ENCODE measurements around the gene GRN.
A peak's percentile ranks its signal among the peaks of the same experiment; 100 is the strongest.

DNA sequence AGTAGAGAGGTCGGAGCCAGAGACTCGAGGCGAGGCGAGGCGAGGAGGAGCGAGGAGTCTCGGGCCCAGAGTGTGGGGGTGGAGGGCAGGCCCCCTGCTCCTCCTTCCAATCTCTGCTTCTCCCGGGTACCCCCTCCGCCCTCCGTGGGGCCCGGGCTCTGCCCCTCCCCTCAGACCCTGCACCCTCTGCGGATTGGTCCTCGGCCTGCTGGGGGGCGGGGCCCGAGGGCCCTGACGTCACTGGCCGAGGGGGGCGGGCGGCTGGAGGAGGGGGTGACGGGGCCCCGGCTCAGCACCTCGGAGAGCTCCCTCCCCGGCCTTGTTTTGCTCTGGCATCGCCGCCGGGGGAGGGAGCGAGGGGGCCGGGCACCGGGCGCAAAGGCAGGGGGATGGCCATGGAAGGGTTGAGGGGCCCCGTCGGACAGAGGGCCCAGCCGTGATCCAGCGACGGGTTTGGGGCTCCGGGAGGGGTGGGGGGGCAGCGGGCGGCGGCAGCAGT is 36.7 kb upstream of the GRN start, which contains the start of gene RUNDC3A:
- TF ChIP-seq POLR2A (IDR thresholded peaks at IDR 0.05; ENCODE audit: low read depth, low read length) (no peak), EZH2 (IDR thresholded peaks at IDR 0.05; ENCODE audit: borderline replicate concordance, low read depth, low read length, severe bottlenecking) (peak; percentile 17), FOS (IDR thresholded peaks at IDR 0.05; ENCODE audit: borderline replicate concordance, insufficient read depth, low read length) (no peak), GATA2 (IDR thresholded peaks at IDR 0.05; ENCODE audit: insufficient read depth, insufficient read length, low read depth, low read length) (no peak), POLR2AphosphoS5 (IDR thresholded peaks at IDR 0.05; ENCODE audit: insufficient read depth, low read depth, low read length) (no peak)
- TF ChIP-seq, protein P1, sequence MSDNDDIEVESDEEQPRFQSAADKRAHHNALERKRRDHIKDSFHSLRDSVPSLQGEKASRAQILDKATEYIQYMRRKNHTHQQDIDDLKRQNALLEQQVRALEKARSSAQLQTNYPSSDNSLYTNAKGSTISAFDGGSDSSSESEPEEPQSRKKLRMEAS (IDR thresholded peaks at IDR 0.05; ENCODE audit: insufficient read depth, insufficient read length): no peak
- TF ChIP-seq, protein P2, sequence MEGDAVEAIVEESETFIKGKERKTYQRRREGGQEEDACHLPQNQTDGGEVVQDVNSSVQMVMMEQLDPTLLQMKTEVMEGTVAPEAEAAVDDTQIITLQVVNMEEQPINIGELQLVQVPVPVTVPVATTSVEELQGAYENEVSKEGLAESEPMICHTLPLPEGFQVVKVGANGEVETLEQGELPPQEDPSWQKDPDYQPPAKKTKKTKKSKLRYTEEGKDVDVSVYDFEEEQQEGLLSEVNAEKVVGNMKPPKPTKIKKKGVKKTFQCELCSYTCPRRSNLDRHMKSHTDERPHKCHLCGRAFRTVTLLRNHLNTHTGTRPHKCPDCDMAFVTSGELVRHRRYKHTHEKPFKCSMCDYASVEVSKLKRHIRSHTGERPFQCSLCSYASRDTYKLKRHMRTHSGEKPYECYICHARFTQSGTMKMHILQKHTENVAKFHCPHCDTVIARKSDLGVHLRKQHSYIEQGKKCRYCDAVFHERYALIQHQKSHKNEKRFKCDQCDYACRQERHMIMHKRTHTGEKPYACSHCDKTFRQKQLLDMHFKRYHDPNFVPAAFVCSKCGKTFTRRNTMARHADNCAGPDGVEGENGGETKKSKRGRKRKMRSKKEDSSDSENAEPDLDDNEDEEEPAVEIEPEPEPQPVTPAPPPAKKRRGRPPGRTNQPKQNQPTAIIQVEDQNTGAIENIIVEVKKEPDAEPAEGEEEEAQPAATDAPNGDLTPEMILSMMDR (IDR thresholded peaks at IDR 0.05; ENCODE audit: extremely low read depth in 1 of 2, insufficient read depth in 1 of 2, low read depth in 1 of 2, low read length in 2 of 2): no peak

Data from endothelial cell of umbilical vein (primary cell).